Keratinocyte (primary cell): Measurements from ENCODE around the gene HCST. TPM values are rescaled to one million over a fixed set of nuclear protein-coding genes. Genes with fewer than 3 reads are reported as not detected.

Experiments used
- DNase-seq: peaks from one replicate; pipeline ENCODE4 v3.0.0-alpha.2; 2011; ENCODE audit warnings: low read depth, missing footprints, low spot score
- FAIRE-seq: peaks from 2 replicates; lab custom pipeline; 2011; peaks lifted over from hg19 to GRCh38; lab: Jason Lieb, UNC
- H2AFZ ChIP-seq: 2 replicates; pipeline ENCODE4 v1.6.0; 2012; ENCODE audit warnings: low read length, control low read depth, inconsistent platforms; ENCODE audit not compliant: control insufficient read depth
- H3K27ac ChIP-seq: 2 replicates; pipeline ENCODE4 v1.5.1; 2011; ENCODE audit warnings: low read length; ENCODE audit not compliant: control insufficient read depth, insufficient read depth
- H3K27me3 ChIP-seq: 3 replicates; pipeline ENCODE4 v1.6.0; 2011; ENCODE audit warnings: low read length; ENCODE audit not compliant: control insufficient read depth, insufficient read depth; ENCODE audit errors: extremely low read depth
- H3K36me3 ChIP-seq, 2 experiments: 2 replicates in 1 of 2; 3 replicates in 1 of 2; pipeline ENCODE4 v1.5.1; 2011; ENCODE audit warnings: low read length in 2 of 2, mild to moderate bottlenecking in 1 of 2; ENCODE audit not compliant: control insufficient read depth in 2 of 2, insufficient read depth in 2 of 2; ENCODE audit errors: extremely low read depth in 1 of 2
- H3K4me1 ChIP-seq: 3 replicates; pipeline ENCODE4 v1.5.1; 2011; ENCODE audit warnings: low read length; ENCODE audit not compliant: control insufficient read depth, insufficient read depth; ENCODE audit errors: extremely low read depth
- H3K4me2 ChIP-seq: 3 replicates; pipeline ENCODE4 v1.6.0; 2011; ENCODE audit warnings: low read depth, low read length; ENCODE audit not compliant: control insufficient read depth, insufficient read depth; ENCODE audit errors: extremely low read depth
- H3K4me3 ChIP-seq, 3 experiments: fragments of 200-600 bp in 1 of 3; sonication (generic) in 1 of 3; 2 replicates in 2 of 3; 3 replicates in 1 of 3; pipeline ENCODE4 v1.5.1; 2011 to 2016; ENCODE audit warnings: low read length in 3 of 3, mild to moderate bottlenecking in 3 of 3, control low read depth in 2 of 3, inconsistent platforms in 1 of 3, low read depth in 1 of 3, mixed read lengths in 1 of 3, mixed run types in 1 of 3, moderate library complexity in 1 of 3; ENCODE audit not compliant: control insufficient read depth in 2 of 3, insufficient read depth in 2 of 3; ENCODE audit errors: extremely low read depth in 1 of 3
- H3K79me2 ChIP-seq: 2 replicates; pipeline ENCODE4 v1.6.0; 2012; ENCODE audit warnings: low read length; ENCODE audit not compliant: control insufficient read depth, insufficient read depth
- H3K9ac ChIP-seq: 3 replicates; pipeline ENCODE4 v1.6.0; 2011; ENCODE audit warnings: low read length; ENCODE audit not compliant: control insufficient read depth, insufficient read depth; ENCODE audit errors: extremely low read depth
- H3K9me1 ChIP-seq: 3 replicates; pipeline ENCODE4 v1.6.0; 2011; ENCODE audit warnings: low read length; ENCODE audit not compliant: control insufficient read depth, insufficient read depth; ENCODE audit errors: extremely low read depth
- H3K9me3 ChIP-seq: 2 replicates; pipeline ENCODE4 v1.5.1; 2012; ENCODE audit warnings: low read depth, low read length; ENCODE audit not compliant: control insufficient read depth
- H4K20me1 ChIP-seq: 3 replicates; pipeline ENCODE4 v1.6.0; 2011; ENCODE audit warnings: low read length; ENCODE audit not compliant: control insufficient read depth, insufficient read depth; ENCODE audit errors: extremely low read depth
- CTCF ChIP-seq, 3 experiments: IDR thresholded peaks in 1 of 3; conservative IDR thresholded peaks in 1 of 3; optimal IDR thresholded peaks in 1 of 3; 2 replicates in 2 of 3; 3 replicates in 1 of 3; pipeline versions ENCODE3 to v1.5.1; 2011; ENCODE audit warnings: low read length in 3 of 3, mild to moderate bottlenecking in 3 of 3, moderate library complexity in 2 of 3, control low read depth in 1 of 3, inconsistent platforms in 1 of 3; ENCODE audit not compliant: insufficient read depth in 2 of 3; ENCODE audit errors: extremely low read depth in 1 of 3
- EZH2 ChIP-seq: IDR thresholded peaks from one replicate; pipeline ENCODE4 v1.6.1; 2012; ENCODE audit warnings: inconsistent platforms, mild to moderate bottlenecking, low read length, moderate library complexity
- dilution Hi-C: fragments of 300-500 bp; cut with MboI; formaldehyde crosslinking; loops from one replicate; pipeline ENCODE4 v1.7.0; 2020; ENCODE audit warnings: low sequenced_read_pairs; ENCODE audit not compliant: extremely low pct_ligation_motif_present
- polyA plus RNA-seq, 5 experiments: library from polyadenylated mRNA; depleted of rRNA in 3 of 5; stranded (reverse) in 3 of 5; stranded (forward) in 1 of 5; unstranded in 1 of 5; fragments of >200 nt; gene quantifications; 1 replicate in 1 of 5; 2 replicates in 3 of 5; 3 replicates in 1 of 5; pipeline versions ENCODE4 v1.2.1 to v1.2.3, GENCODE V29; 2011 to 2012; ENCODE audit warnings: missing spikeins in 2 of 5, low read depth in 1 of 5, low replicate concordance in 1 of 5

HCST gene
- polyA plus RNA-seq, 1 donor (not counting 4 experiments of a cell fraction or from before 2014, with no cell fraction given) = 0.25 TPM

DNA sequence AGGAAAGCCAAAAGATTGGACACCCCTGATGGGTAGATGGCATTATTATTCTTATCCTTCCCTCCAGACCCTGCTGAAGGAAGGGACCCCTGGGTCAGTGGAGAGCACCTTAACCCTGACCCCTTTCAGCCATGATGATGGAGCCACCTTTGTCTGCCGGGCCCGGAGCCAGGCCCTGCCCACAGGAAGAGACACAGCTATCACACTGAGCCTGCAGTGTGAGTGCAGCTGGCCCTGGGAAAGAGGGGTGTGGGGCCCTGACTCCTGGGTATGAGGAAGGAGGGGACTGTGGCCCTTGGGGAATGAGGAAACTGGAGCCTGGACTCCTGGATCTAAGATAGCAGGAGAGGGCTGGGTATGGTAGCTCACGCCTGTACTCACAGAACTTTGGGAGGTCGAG lies 42.9 kb upstream of the HCST start:
- DNase-seq = no peak
- H3K4me1 ChIP-seq = no peaks in the 10 kb centered on the region
- TF ChIP-seq CTCF (optimal IDR thresholded peaks at IDR 0.05 in 1 of 3, IDR thresholded peaks at IDR 0.05 in 1 of 3, conservative IDR thresholded peaks at IDR 0.05 in 1 of 3; ENCODE audit: extremely low read depth in 1 of 3, insufficient read depth in 2 of 3, low read length in 3 of 3) (no peak), EZH2 (no peak)

GRCh38 chr19:35860436-35860817 lies 41.9 kb upstream of the HCST start:
- no peak overlapping the region for H3K4me3 ChIP-seq
- no peaks in the 10 kb centered on the region for H3K79me2 ChIP-seq
- no peak overlapping the region for H2AFZ ChIP-seq
- dilution Hi-C loops = no loop called here
- H3K4me2 ChIP-seq = no peak overlapping the region
- H3K4me1 ChIP-seq = no peaks in the 10 kb centered on the region
- TF ChIP-seq EZH2 (no peak), CTCF (optimal IDR thresholded peaks at IDR 0.05 in 1 of 3, IDR thresholded peaks at IDR 0.05 in 1 of 3, conservative IDR thresholded peaks at IDR 0.05 in 1 of 3; ENCODE audit: extremely low read depth in 1 of 3, insufficient read depth in 2 of 3, low read length in 3 of 3) (no peak)
- DNase-seq (no peak), FAIRE-seq (no peak)
- H3K9me3 ChIP-seq = no peaks in the 10 kb centered on the region
- no peaks in the 10 kb centered on the region for H4K20me1 ChIP-seq
- H3K9me1 ChIP-seq = no peaks in the 10 kb centered on the region
- H3K27me3 ChIP-seq = peaks cover 41% of the 10 kb centered on the region
- H3K36me3 ChIP-seq = no peaks in the 10 kb centered on the region
- no peak overlapping the region for H3K27ac ChIP-seq
- no peak overlapping the region for H3K9ac ChIP-seq

More for the DNA sequence above, 42.9 kb upstream of the HCST start:
- no peaks in the 10 kb centered on the region for H4K20me1 ChIP-seq
- H3K27me3 ChIP-seq = peaks cover 49% of the 10 kb centered on the region
- no peak overlapping the region for H2AFZ ChIP-seq
- no peak overlapping the region for H3K4me2 ChIP-seq
- no peak overlapping the region for H3K4me3 ChIP-seq
- H3K9ac ChIP-seq = no peak overlapping the region
- no peak overlapping the region for H3K27ac ChIP-seq
- no peak for FAIRE-seq
- dilution Hi-C loops = no loop called here
- H3K9me3 ChIP-seq = no peaks in the 10 kb centered on the region
- no peaks in the 10 kb centered on the region for H3K79me2 ChIP-seq
- no peaks in the 10 kb centered on the region for H3K9me1 ChIP-seq
- no peaks in the 10 kb centered on the region for H3K36me3 ChIP-seq
